Activated CD4-positive, alpha-beta T cell treated with anti-CD3 and anti-CD28 coated beads for 36 hours (primary cell): ENCODE measurements around the gene OSBPL7. TPM values are rescaled to one million over a fixed set of nuclear protein-coding genes. Genes with fewer than 3 reads are reported as not detected.

ENCODE experiments used
- ATAC-seq: fragments of 200-7000 bp; cut with Tn5 transposase; one replicate; pipeline ENCODE4 v1.10.0; 2021; ENCODE audit warnings: mild to moderate bottlenecking, moderate library complexity
- CTCF ChIA-PET: fragments of 350-600 bp; sonication (Branson Sonifier 250); formaldehyde crosslinking; loops from one replicate; lab custom pipeline; 2021; ENCODE audit warnings: antibody characterized with exemption; lab: Charles Lee
- POLR2A ChIA-PET: fragments of 350-600 bp; sonication (Branson Sonifier 250); formaldehyde crosslinking; loops from one replicate; lab custom pipeline; 2021; ENCODE audit warnings: antibody characterized with exemption, inconsistent platforms; lab: Charles Lee
- DNase-seq: peaks from one replicate; pipeline ENCODE4 v3.0.0-alpha.2; 2020
- H3K27ac Mint-ChIP-seq: one replicate; pipeline ENCODE4 v1.8.0; 2021; ENCODE audit warnings: mixed read lengths
- H3K27me3 Mint-ChIP-seq: one replicate; pipeline ENCODE4 v1.8.0; 2021; ENCODE audit warnings: mixed read lengths
- H3K36me3 Mint-ChIP-seq: one replicate; pipeline ENCODE4 v1.8.0; 2021; ENCODE audit warnings: low read depth, mixed read lengths
- H3K4me1 Mint-ChIP-seq: one replicate; pipeline ENCODE4 v1.8.0; 2021; ENCODE audit warnings: mixed read lengths
- H3K4me3 Mint-ChIP-seq: one replicate; pipeline ENCODE4 v1.8.0; 2021; ENCODE audit warnings: mild to moderate bottlenecking, moderate library complexity, mixed read lengths
- H3K9me3 Mint-ChIP-seq: one replicate; pipeline ENCODE4 v1.8.0; 2021; ENCODE audit warnings: low read depth, mixed read lengths
- intact Hi-C, 2 experiments: fragments of 100-400 bp; cut with DNase I in 1 of 2; cut with micrococcal nuclease in 1 of 2; formaldehyde crosslinking; loops; one replicate each; pipeline versions ENCODE4 v1.14.2 to v1.15.1; 2022 to 2024; cut with DNase I, micrococcal nuclease
- total RNA-seq, 2 experiments: library from RNA; stranded (reverse); gene quantifications; one replicate each; pipeline ENCODE4 v1.2.3, GENCODE V29; 2021

OSBPL7 gene
- total RNA-seq, 2 experiments from 2014 or later = 12.8 to 12.9 TPM

DNA sequence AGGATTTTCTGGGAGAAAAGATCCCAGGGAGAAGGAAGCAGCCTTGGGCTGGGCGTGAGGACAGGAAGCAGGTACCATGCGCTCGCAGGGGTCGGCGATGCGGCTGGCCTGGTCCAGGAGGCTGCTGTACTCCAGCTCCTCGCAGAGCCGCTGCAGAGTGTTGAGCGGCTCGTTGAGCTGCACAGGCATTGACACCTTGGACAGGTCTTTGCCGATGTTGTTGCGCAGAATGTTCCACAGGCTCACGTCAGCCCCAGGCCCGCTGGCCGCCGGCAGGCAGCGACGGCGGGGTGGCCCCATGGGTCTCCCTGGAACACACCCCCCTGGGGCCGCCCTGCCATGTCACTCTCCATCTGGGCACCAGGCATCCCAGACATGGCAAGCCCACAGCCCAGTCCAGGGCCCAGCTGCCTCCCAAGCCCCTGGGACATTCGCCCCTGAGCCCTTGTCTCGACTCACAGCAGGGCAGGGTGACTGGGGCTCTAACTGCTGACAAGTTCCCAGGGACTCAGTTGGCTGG is 8.0 kb downstream of the OSBPL7 start:
- intact Hi-C loops = no loop called here
- ChIA-PET POLR2A (no interaction called here), CTCF (interaction anchor here (0.6 kb wide), 2 partner anchors 24 to 1376 kb away, joined by 3 read pairs; no protein-coding TSS in a partner anchor)
- DNase-seq (peak; percentile 2), ATAC-seq (no peak)
- Mint-ChIP-seq H3K27me3 (no peaks in the 10 kb centered on the region), H3K4me1 (peaks cover 8% of the 10 kb centered on the region), H3K9me3 (no peaks in the 10 kb centered on the region), H3K27ac (no peak overlapping the region), H3K36me3 (peaks cover 10% of the 10 kb centered on the region), H3K4me3 (no peak overlapping the region)

DNA sequence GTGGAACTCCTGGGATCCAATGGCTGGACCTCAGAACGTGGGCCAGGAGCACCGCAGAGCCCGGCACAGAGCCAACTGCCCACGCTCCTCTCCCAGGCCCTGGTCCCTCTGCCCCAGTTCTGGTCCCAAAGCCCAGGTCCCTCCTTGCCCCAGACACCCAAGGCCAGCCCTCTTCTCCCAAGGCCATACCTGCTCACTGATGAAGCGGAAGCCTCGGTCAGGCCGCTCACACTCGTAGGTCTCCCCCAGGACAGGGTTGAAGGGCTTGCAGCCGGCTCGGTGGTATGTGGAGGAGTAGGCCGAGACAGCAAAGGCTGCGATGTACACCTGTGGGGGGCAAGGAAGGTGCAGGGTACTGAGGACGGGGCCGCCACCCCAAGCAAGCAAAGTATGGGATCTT is 8.5 kb downstream of the OSBPL7 start:
- intact Hi-C loops = no loop called here
- no peak for ATAC-seq
- H3K36me3 Mint-ChIP-seq = peaks cover 14% of the 10 kb centered on the region
- no peak overlapping the region for H3K4me3 Mint-ChIP-seq
- ChIA-PET CTCF (interaction anchor here (0.6 kb wide), 1 partner anchor 1377 kb away, joined by 3 read pairs; no protein-coding TSS in a partner anchor), POLR2A (no interaction called here)
- no peaks in the 10 kb centered on the region for H3K27me3 Mint-ChIP-seq
- H3K27ac Mint-ChIP-seq = peak overlapping the region; percentile 9
- H3K4me1 Mint-ChIP-seq = peaks cover 8% of the 10 kb centered on the region
- H3K9me3 Mint-ChIP-seq = no peaks in the 10 kb centered on the region
- DNase-seq = no peak

- ChIA-PET POLR2A (no interaction called here), CTCF (no interaction called here)
- DNase-seq = no peak
- Mint-ChIP-seq H3K9me3 (no peaks in the 10 kb centered on the region), H3K36me3 (peaks cover 9% of the 10 kb centered on the region), H3K27ac (peak overlapping the region; percentile 9), H3K27me3 (no peaks in the 10 kb centered on the region), H3K4me1 (peaks cover 8% of the 10 kb centered on the region), H3K4me3 (no peak overlapping the region)
- ATAC-seq = no peak
- intact Hi-C loops = no loop called here
Measured at GRCh38 chr17:47812146-47812920, 9.3 kb downstream of the OSBPL7 start.

DNA sequence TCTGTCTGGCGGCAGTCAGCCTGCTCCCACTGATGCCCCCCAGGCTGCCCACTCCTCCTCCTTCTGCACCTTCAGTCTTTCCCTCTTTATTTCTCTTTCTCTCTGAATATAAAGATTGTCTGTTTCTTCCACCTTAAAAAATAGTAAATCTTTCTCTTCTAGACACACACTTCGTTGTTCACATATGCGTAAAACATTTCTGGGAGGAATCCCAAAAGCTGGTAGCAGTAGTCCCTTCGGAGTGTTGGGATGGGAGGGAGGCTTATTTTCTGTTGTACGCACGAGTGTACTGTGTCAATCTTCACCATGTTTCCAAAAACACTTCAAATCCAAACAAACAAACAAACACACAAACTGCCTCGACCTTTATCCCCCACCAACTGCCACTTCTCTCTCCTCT is 9.9 kb downstream of the OSBPL7 start:
- Mint-ChIP-seq H3K27ac (peak overlapping the region; percentile 15), H3K36me3 (peaks cover 9% of the 10 kb centered on the region), H3K4me3 (no peak overlapping the region), H3K4me1 (peaks cover 8% of the 10 kb centered on the region), H3K27me3 (no peaks in the 10 kb centered on the region), H3K9me3 (no peaks in the 10 kb centered on the region)
- intact Hi-C loops = no loop called here
- POLR2A ChIA-PET = no interaction called here
- DNase-seq (no peak), ATAC-seq (no peak)
- CTCF ChIA-PET = no interaction called here

GRCh38 chr17:47810901-47811635 is 10.5 kb downstream of the OSBPL7 start:
- ChIA-PET POLR2A (no interaction called here), CTCF (no interaction called here)
- no peak overlapping the region for H3K4me3 Mint-ChIP-seq
- no peaks in the 10 kb centered on the region for H3K27me3 Mint-ChIP-seq
- H3K9me3 Mint-ChIP-seq = no peaks in the 10 kb centered on the region
- H3K27ac Mint-ChIP-seq = peak overlapping the region; percentile 15
- peaks cover 8% of the 10 kb centered on the region for H3K4me1 Mint-ChIP-seq
- peaks cover 9% of the 10 kb centered on the region for H3K36me3 Mint-ChIP-seq
- DNase-seq (peak; percentile 3), ATAC-seq (no peak)
- intact Hi-C loops = no loop called here

- peak; percentile 96 for ATAC-seq
- Mint-ChIP-seq H3K4me1 (peaks cover 8% of the 10 kb centered on the region), H3K36me3 (peaks cover 7% of the 10 kb centered on the region), H3K9me3 (no peaks in the 10 kb centered on the region), H3K4me3 (no peak overlapping the region), H3K27ac (peak overlapping the region; percentile 64), H3K27me3 (no peaks in the 10 kb centered on the region)
- DNase-seq = peak; percentile 63
- POLR2A ChIA-PET = interaction anchor here (0.8 kb wide), 1 partner anchor 85 kb away, joined by 3 read pairs; the partner anchor contains the start of gene SP2
- CTCF ChIA-PET = interaction anchor here (0.8 to 1.2 kb wide), 3 partner anchors 9 to 111 kb away, joined by 3 to 5 read pairs (median 3); no protein-coding TSS in a partner anchor
- intact Hi-C loops = no loop called here
Measured at GRCh38 chr17:47810200-47810821, 11.3 kb downstream of the OSBPL7 start.

DNA sequence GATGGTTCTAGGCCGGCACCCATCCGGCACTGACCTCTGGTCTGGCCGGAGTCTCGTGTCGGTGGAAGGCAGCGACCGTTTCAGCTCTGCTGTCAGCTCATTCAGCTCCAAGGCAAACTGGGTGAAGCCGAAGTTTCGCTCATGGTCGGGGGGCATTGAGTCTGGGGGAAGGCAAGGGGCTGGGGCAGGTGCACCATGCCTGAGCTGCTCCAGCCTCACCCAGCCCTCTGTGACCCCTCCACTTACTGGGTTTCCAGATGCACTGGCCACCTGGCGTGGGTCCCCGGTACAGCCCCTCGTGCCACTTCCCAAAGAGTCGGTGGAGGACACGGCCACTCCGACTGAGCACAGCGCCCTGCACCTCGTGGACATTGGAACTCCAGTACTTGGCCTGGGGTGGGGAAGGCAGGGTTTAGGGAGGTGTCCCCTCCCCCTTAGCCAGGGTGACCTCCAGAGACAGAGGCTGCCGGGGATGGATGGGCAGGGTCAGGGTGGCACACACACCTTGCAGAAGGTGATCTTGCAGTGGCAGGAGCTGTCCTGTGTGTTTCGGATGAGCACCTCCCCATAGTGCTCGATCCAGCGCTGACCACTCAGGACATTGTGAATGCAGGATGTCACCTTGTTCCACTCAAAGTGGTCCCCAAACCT is 12.6 kb downstream of the OSBPL7 start:
- peaks cover 7% of the 10 kb centered on the region for H3K36me3 Mint-ChIP-seq
- CTCF ChIA-PET = no interaction called here
- intact Hi-C loops = loop anchor here in 1 of 2 experiments (10.0 kb wide), 1 partner anchor 144 kb away; no protein-coding TSS in a partner anchor
- no peak overlapping the region for H3K27ac Mint-ChIP-seq
- peaks cover 8% of the 10 kb centered on the region for H3K4me1 Mint-ChIP-seq
- no peaks in the 10 kb centered on the region for H3K9me3 Mint-ChIP-seq
- H3K4me3 Mint-ChIP-seq = no peak overlapping the region
- DNase-seq (no peak), ATAC-seq (no peak)
- H3K27me3 Mint-ChIP-seq = no peaks in the 10 kb centered on the region
- POLR2A ChIA-PET = interaction anchor here (0.6 kb wide), 1 partner anchor 208 kb away, joined by 3 read pairs; no protein-coding TSS in a partner anchor

DNA sequence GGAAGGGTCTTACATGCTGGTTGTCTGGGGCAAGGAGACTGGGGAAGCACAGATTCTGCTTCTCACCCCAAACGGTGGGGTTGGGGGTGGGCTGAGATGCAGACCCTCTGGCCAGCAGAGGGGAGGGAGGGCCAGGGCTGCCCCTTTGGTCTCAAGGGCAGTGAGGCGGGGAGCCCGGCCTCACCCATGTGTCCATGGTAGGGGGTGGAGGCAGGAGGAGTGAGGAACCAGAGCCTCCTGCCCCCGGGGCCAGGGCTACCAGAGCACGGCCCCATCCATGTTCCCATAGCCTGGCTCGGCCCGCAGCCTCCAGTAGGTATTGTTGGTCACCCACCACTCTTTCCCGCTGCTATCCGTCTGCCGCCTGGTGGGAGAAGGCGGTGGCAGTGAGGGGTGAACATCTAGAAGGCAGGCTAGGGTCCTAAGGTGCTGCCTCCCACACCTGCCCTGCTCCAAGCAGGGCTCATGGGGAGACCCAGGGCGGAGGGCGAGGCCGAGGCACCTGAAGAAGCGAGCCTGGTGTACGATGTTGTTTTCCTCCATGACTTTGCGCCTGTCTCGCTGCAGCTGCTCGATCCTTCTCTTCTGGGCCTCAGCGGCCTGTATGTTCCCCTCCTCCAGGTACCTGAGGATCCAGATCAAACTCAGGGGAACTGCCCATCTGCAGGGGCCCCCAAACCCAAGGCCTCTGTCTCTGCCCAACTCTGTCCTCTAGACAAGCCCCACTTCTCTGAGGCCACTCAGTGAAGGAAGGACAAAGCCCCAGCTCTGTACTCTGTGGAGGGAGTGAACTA is 13.4 kb downstream of the OSBPL7 start:
- H3K9me3 Mint-ChIP-seq = no peaks in the 10 kb centered on the region
- DNase-seq = no peak
- CTCF ChIA-PET = no interaction called here

GRCh38 chr17:47807421-47807820 is 14.2 kb downstream of the OSBPL7 start:
- POLR2A ChIA-PET = no interaction called here
- CTCF ChIA-PET = no interaction called here
- Mint-ChIP-seq H3K27ac (no peak overlapping the region), H3K27me3 (no peaks in the 10 kb centered on the region), H3K36me3 (peaks cover 7% of the 10 kb centered on the region), H3K9me3 (no peaks in the 10 kb centered on the region), H3K4me3 (no peak overlapping the region), H3K4me1 (peaks cover 8% of the 10 kb centered on the region)
- intact Hi-C loops = loop anchor here in 1 of 2 experiments (10.0 kb wide), 1 partner anchor 143 kb away; no protein-coding TSS in a partner anchor
- DNase-seq = no peak
- no peak for ATAC-seq

More for the DNA sequence above, 13.4 kb downstream of the OSBPL7 start:
- H3K36me3 Mint-ChIP-seq = peaks cover 7% of the 10 kb centered on the region
- POLR2A ChIA-PET = no interaction called here
- no peaks in the 10 kb centered on the region for H3K27me3 Mint-ChIP-seq
- no peak for ATAC-seq
- H3K27ac Mint-ChIP-seq = no peak overlapping the region
- no peak overlapping the region for H3K4me3 Mint-ChIP-seq
- H3K4me1 Mint-ChIP-seq = peaks cover 8% of the 10 kb centered on the region
- intact Hi-C loops = loop anchor here in 1 of 2 experiments (10.0 kb wide), 1 partner anchor 143 kb away; no protein-coding TSS in a partner anchor

- no peaks in the 10 kb centered on the region for H3K27me3 Mint-ChIP-seq
- ATAC-seq (no peak), DNase-seq (no peak)
- peaks cover 8% of the 10 kb centered on the region for H3K4me1 Mint-ChIP-seq
- H3K36me3 Mint-ChIP-seq = peaks cover 7% of the 10 kb centered on the region
- no peak overlapping the region for H3K27ac Mint-ChIP-seq
- ChIA-PET CTCF (no interaction called here), POLR2A (no interaction called here)
- no peak overlapping the region for H3K4me3 Mint-ChIP-seq
- H3K9me3 Mint-ChIP-seq = no peaks in the 10 kb centered on the region
- intact Hi-C loops = loop anchor here in 1 of 2 experiments (10.0 kb wide), 1 partner anchor 142 kb away; no protein-coding TSS in a partner anchor
Measured at GRCh38 chr17:47806913-47807255, 14.7 kb downstream of the OSBPL7 start.
